ENCODE data around the gene RGS7. TPM values are rescaled to one million over a fixed set of nuclear protein-coding genes. Genes with fewer than 3 reads are reported as not detected.

Gene RGS7
- total and polyA plus RNA-seq, 2 experiments from 2014 or later, result 0.22 to 0.73 TPM

- no peaks in the 10 kb centered on the region for H4K20me1 ChIP-seq (ENCODE audit: insufficient read depth, poor library complexity, severe bottlenecking)
- no peaks in the 10 kb centered on the region for H3K27me3 ChIP-seq
- WGBS (ENCODE audit: low lambda C conversion rate, missing lambda C conversion rate), result 65% methylated on average over 3 of the region's 3 CpGs
- no peaks in the 10 kb centered on the region for H3K36me3 ChIP-seq (replicated peaks; ENCODE audit: insufficient read depth, low read depth)
- H2AFZ ChIP-seq, result no peak overlapping the region
- no peak overlapping the region for H3K4me2 ChIP-seq
- H3K79me2 ChIP-seq, result no peaks in the 10 kb centered on the region
- TF ChIP-seq EZH2 (IDR thresholded peaks at IDR 0.05; ENCODE audit: borderline replicate concordance), result no peak
- TF ChIP-seq EZH2phosphoT487 (IDR thresholded peaks at IDR 0.05; ENCODE audit: low read depth, severe bottlenecking, unreplicated experiment), result no peak
- TF ChIP-seq CTCF (IDR thresholded peaks at IDR 0.05; ENCODE audit: poor library complexity), result no peak
- no peaks in the 10 kb centered on the region for H3K4me1 ChIP-seq (ENCODE audit: insufficient read depth)
- H3K4me3 ChIP-seq, result no peak overlapping the region
- no peaks in the 10 kb centered on the region for H3K9me2 ChIP-seq (replicated peaks; ENCODE audit: insufficient read depth)
- H3K27ac ChIP-seq, result no peak overlapping the region
- no peak for DNase-seq (ENCODE audit: low spot score)
- no peaks in the 10 kb centered on the region for H3K9me3 ChIP-seq (ENCODE audit: low read depth)
Measured at GRCh38 chr1:240843798-240844197, 513.2 kb downstream of the RGS7 start.

- Histone ChIP-seq H2AFZ (no peak overlapping the region), H3K27me3 (no peaks in the 10 kb centered on the region), H3K4me2 (no peak overlapping the region), H3K9me2 (replicated peaks; ENCODE audit: insufficient read depth) (no peaks in the 10 kb centered on the region), H3K36me3 (replicated peaks; ENCODE audit: insufficient read depth, low read depth) (no peaks in the 10 kb centered on the region), H3K4me1 (ENCODE audit: insufficient read depth) (no peaks in the 10 kb centered on the region), H3K4me3 (no peak overlapping the region), H3K79me2 (no peaks in the 10 kb centered on the region), H3K9me3 (ENCODE audit: low read depth) (no peaks in the 10 kb centered on the region), H4K20me1 (ENCODE audit: insufficient read depth, poor library complexity, severe bottlenecking) (no peaks in the 10 kb centered on the region), H3K27ac (no peak overlapping the region)
- 50% methylated on average over 1 of the region's 1 CpG for WGBS (ENCODE audit: low lambda C conversion rate, missing lambda C conversion rate)
- no peak for DNase-seq (ENCODE audit: low spot score)
- TF ChIP-seq EZH2 (IDR thresholded peaks at IDR 0.05; ENCODE audit: borderline replicate concordance), result no peak
- no peak for TF ChIP-seq CTCF (IDR thresholded peaks at IDR 0.05; ENCODE audit: poor library complexity)
Measured at GRCh38 chr1:240836271-240836670, 520.7 kb downstream of the RGS7 start.

GRCh38 chr1:240835291-240835690 is 521.7 kb downstream of the RGS7 start:
- WGBS (ENCODE audit: low lambda C conversion rate, missing lambda C conversion rate), result 95% methylated on average over 9 of the region's 9 CpGs
- Histone ChIP-seq H3K27me3 (no peaks in the 10 kb centered on the region), H2AFZ (no peak overlapping the region), H3K4me1 (ENCODE audit: insufficient read depth) (no peaks in the 10 kb centered on the region), H3K9me2 (replicated peaks; ENCODE audit: insufficient read depth) (no peaks in the 10 kb centered on the region), H3K4me2 (no peak overlapping the region), H3K4me3 (no peak overlapping the region), H3K27ac (no peak overlapping the region), H4K20me1 (ENCODE audit: insufficient read depth, poor library complexity, severe bottlenecking) (no peaks in the 10 kb centered on the region), H3K79me2 (no peaks in the 10 kb centered on the region), H3K9me3 (ENCODE audit: low read depth) (no peaks in the 10 kb centered on the region), H3K36me3 (replicated peaks; ENCODE audit: insufficient read depth, low read depth) (no peaks in the 10 kb centered on the region)
- TF ChIP-seq EZH2 (IDR thresholded peaks at IDR 0.05; ENCODE audit: borderline replicate concordance) (no peak), EZH2phosphoT487 (IDR thresholded peaks at IDR 0.05; ENCODE audit: low read depth, severe bottlenecking, unreplicated experiment) (no peak), CTCF (IDR thresholded peaks at IDR 0.05; ENCODE audit: poor library complexity) (no peak)
- no peak for DNase-seq (ENCODE audit: low spot score)

- Histone ChIP-seq H3K4me1 (ENCODE audit: insufficient read depth) (no peaks in the 10 kb centered on the region), H3K4me2 (no peak overlapping the region), H2AFZ (no peak overlapping the region), H4K20me1 (ENCODE audit: insufficient read depth, poor library complexity, severe bottlenecking) (no peaks in the 10 kb centered on the region), H3K36me3 (replicated peaks; ENCODE audit: insufficient read depth, low read depth) (no peaks in the 10 kb centered on the region), H3K79me2 (no peaks in the 10 kb centered on the region), H3K9me3 (ENCODE audit: low read depth) (no peaks in the 10 kb centered on the region), H3K9me2 (replicated peaks; ENCODE audit: insufficient read depth) (no peaks in the 10 kb centered on the region), H3K27me3 (no peaks in the 10 kb centered on the region), H3K4me3 (no peak overlapping the region), H3K27ac (no peak overlapping the region)
- WGBS (ENCODE audit: low lambda C conversion rate, missing lambda C conversion rate), result 90% methylated on average over 6 of the region's 6 CpGs
- no peak for TF ChIP-seq EZH2phosphoT487 (IDR thresholded peaks at IDR 0.05; ENCODE audit: low read depth, severe bottlenecking, unreplicated experiment)
- DNase-seq (ENCODE audit: low spot score), result no peak
Measured at GRCh38 chr1:240833075-240833474, 523.9 kb downstream of the RGS7 start.

Measured in hepatocyte (in vitro differentiated cells).